ENCODE results near the gene PDGFA.
A peak's percentile ranks its signal among the peaks of the same experiment; 100 is the strongest.

Gene PDGFA

GRCh38 chr7:519484-520390 is at the start of gene PDGFA:
TSS of gene PDGFA (minus strand) at chr7:519846. CDS start at chr7:519001, 845 bp downstream.
- DNase-seq (ENCODE audit: low read depth in 3 of 3): peak in 1 of 3 experiments; percentile 29

GRCh38 chr7:568031-568951 is 48.6 kb upstream of the PDGFA start:
- no peak for DNase-seq (ENCODE audit: low read depth in 3 of 3)

- DNase-seq (ENCODE audit: low read depth in 3 of 3): no peak
Observed at GRCh38 chr7:567305-567883, 47.7 kb upstream of the PDGFA start.

- DNase-seq (ENCODE audit: low read depth in 3 of 3): no peak
Observed at GRCh38 chr7:566100-566499, 46.5 kb upstream of the PDGFA start.

GRCh38 chr7:564176-564865 is 44.7 kb upstream of the PDGFA start:
- no peak for DNase-seq (ENCODE audit: low read depth in 3 of 3)

- no peak for DNase-seq (ENCODE audit: low read depth in 3 of 3)
Observed at GRCh38 chr7:563629-564170, 44.1 kb upstream of the PDGFA start.

GRCh38 chr7:562789-563628 is 43.4 kb upstream of the PDGFA start:
- no peak for DNase-seq (ENCODE audit: low read depth in 3 of 3)

GRCh38 chr7:562374-562675 is 42.7 kb upstream of the PDGFA start:
- DNase-seq (ENCODE audit: low read depth in 3 of 3): no peak

GRCh38 chr7:561631-562373 is 42.2 kb upstream of the PDGFA start:
- DNase-seq (ENCODE audit: low read depth in 3 of 3): no peak

- DNase-seq (ENCODE audit: low read depth in 3 of 3): no peak
Observed at GRCh38 chr7:560966-561630, 41.5 kb upstream of the PDGFA start.

GRCh38 chr7:559396-559705 is 39.7 kb upstream of the PDGFA start:
- DNase-seq (ENCODE audit: low read depth in 3 of 3): no peak

GRCh38 chr7:557558-557881 is 37.9 kb upstream of the PDGFA start:
- DNase-seq (ENCODE audit: low read depth in 3 of 3): no peak

GRCh38 chr7:556837-557557 is 37.4 kb upstream of the PDGFA start:
- no peak for DNase-seq (ENCODE audit: low read depth in 3 of 3)

GRCh38 chr7:556291-556826 is 36.7 kb upstream of the PDGFA start:
- DNase-seq (ENCODE audit: low read depth in 3 of 3): no peak

- DNase-seq (ENCODE audit: low read depth in 3 of 3): no peak
Observed at GRCh38 chr7:555551-556160, 36.0 kb upstream of the PDGFA start.

GRCh38 chr7:553636-554111 is 34.0 kb upstream of the PDGFA start:
- no peak for DNase-seq (ENCODE audit: low read depth in 3 of 3)

GRCh38 chr7:552868-553635 is 33.4 kb upstream of the PDGFA start:
- no peak for DNase-seq (ENCODE audit: low read depth in 3 of 3)
